WTC11 (cell line): ENCODE data around the gene USP2.

Source experiments
- ELF4 ChIP-seq: sonication (generic); formaldehyde crosslinking; IDR thresholded peaks from 2 replicates; pipeline ENCODE4 v1.8.1; 2022; ENCODE audit warnings: low read depth, mild to moderate bottlenecking, moderate library complexity, missing genetic modification reagents
- FOXK1 ChIP-seq: sonication (generic); formaldehyde crosslinking; IDR thresholded peaks from 2 replicates; pipeline ENCODE4 v1.8.0; 2022; ENCODE audit warnings: mild to moderate bottlenecking, moderate library complexity, missing genetic modification reagents
- NR3C1 ChIP-seq: sonication (generic); formaldehyde crosslinking; conservative IDR thresholded peaks from 2 replicates; pipeline ENCODE4 v1.8.1; 2023; ENCODE audit warnings: low read depth, mild to moderate bottlenecking, missing genetic modification reagents
- TF ChIP-seq, protein P1 (sequence below): fragments of 200-600 bp; IDR thresholded peaks from 2 replicates; pipeline ENCODE4 v1.8.0; 2022; ENCODE audit warnings: antibody characterized with exemption

DNA sequence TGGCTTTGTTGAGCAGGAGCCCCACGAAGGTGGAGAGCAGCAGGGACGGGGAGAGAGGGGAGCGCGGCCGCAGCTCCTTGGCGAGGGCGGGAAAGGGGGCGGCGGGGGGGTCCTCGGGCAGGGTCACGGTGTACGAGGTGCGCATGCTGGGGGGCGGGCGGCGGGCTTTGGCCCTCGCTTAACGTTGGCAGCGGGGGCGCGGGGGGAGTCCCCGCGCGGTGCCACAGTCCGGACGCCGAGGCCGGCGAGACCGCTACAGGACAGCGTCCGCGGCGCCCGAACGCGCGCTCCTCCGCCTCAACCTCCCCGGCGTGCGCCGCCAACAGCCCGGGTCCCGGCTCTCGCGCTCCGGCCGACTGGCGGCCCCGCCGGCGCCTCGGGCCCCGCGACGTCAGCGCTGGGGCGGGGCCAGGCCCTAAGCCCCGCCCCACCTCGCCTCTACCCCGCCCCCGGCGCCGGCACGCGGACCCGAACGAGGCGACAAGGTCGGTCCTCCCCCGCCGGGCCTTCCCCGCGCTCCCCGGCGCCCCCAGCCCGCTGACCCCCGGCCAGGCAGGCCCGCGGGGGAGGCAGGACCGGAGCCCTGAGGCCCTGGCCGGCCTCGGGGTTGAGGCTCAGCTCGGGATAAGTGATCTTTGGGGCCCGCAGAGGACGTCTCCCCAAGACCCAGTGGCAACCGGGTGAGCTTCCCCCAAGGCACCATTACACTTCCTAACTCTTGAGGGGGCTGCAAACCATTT is 17.5 kb downstream of the USP2 start:
- TF ChIP-seq, protein P1, sequence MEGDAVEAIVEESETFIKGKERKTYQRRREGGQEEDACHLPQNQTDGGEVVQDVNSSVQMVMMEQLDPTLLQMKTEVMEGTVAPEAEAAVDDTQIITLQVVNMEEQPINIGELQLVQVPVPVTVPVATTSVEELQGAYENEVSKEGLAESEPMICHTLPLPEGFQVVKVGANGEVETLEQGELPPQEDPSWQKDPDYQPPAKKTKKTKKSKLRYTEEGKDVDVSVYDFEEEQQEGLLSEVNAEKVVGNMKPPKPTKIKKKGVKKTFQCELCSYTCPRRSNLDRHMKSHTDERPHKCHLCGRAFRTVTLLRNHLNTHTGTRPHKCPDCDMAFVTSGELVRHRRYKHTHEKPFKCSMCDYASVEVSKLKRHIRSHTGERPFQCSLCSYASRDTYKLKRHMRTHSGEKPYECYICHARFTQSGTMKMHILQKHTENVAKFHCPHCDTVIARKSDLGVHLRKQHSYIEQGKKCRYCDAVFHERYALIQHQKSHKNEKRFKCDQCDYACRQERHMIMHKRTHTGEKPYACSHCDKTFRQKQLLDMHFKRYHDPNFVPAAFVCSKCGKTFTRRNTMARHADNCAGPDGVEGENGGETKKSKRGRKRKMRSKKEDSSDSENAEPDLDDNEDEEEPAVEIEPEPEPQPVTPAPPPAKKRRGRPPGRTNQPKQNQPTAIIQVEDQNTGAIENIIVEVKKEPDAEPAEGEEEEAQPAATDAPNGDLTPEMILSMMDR = no peak
- TF ChIP-seq FOXK1 (CRISPR knock-in tag) = no peak
- TF ChIP-seq ELF4 (CRISPR knock-in tag) = no peak
- TF ChIP-seq NR3C1 (CRISPR knock-in tag) = no peak
